C4-2B (cell line): ENCODE results near the gene GNB2.

Experiments
- ZFX ChIP-seq: fragments of 450-650 bp; IDR thresholded peaks from 2 replicates; pipeline ENCODE4 v1.6.1; 2017
- TF ChIP-seq, protein P1 (sequence below): fragments of 450-650 bp; conservative IDR thresholded peaks from 2 replicates; pipeline ENCODE4 v1.5.1; 2017; ENCODE audit warnings: mild to moderate bottlenecking

GRCh38 chr7:100684534-100685042, 11.0 kb downstream of the GNB2 start:
- TF ChIP-seq, protein P1, sequence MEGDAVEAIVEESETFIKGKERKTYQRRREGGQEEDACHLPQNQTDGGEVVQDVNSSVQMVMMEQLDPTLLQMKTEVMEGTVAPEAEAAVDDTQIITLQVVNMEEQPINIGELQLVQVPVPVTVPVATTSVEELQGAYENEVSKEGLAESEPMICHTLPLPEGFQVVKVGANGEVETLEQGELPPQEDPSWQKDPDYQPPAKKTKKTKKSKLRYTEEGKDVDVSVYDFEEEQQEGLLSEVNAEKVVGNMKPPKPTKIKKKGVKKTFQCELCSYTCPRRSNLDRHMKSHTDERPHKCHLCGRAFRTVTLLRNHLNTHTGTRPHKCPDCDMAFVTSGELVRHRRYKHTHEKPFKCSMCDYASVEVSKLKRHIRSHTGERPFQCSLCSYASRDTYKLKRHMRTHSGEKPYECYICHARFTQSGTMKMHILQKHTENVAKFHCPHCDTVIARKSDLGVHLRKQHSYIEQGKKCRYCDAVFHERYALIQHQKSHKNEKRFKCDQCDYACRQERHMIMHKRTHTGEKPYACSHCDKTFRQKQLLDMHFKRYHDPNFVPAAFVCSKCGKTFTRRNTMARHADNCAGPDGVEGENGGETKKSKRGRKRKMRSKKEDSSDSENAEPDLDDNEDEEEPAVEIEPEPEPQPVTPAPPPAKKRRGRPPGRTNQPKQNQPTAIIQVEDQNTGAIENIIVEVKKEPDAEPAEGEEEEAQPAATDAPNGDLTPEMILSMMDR: no peak
- no peak for TF ChIP-seq ZFX
